ENCODE data around the gene ZNF618.
"Not testable (repeated sequence)": the region's sequence is repeated elsewhere in the genome, so short reads cannot be mapped to it uniquely, and the experiment has no call there.

ZNF618 gene

GRCh38 chr9:114069476-114070187 is 193.5 kb downstream of the ZNF618 start:
- no peak for DNase-seq

GRCh38 chr9:114070188-114071103 is 194.3 kb downstream of the ZNF618 start:
- no peak for DNase-seq

GRCh38 chr9:114071197-114071795 is 195.2 kb downstream of the ZNF618 start:
- no peak for DNase-seq

- no peak for DNase-seq
Observed at GRCh38 chr9:114072184-114073140, 196.4 kb downstream of the ZNF618 start.

- DNase-seq = no peak
Observed at GRCh38 chr9:114075602-114076001, 199.5 kb downstream of the ZNF618 start.

- DNase-seq = no peak
Observed at GRCh38 chr9:114076237-114077161, 200.4 kb downstream of the ZNF618 start.

- DNase-seq = no peak
Observed at GRCh38 chr9:114077162-114077837, 201.2 kb downstream of the ZNF618 start.

GRCh38 chr9:114078021-114078780 is 202.1 kb downstream of the ZNF618 start, which contains the start of gene AMBP:
Gene AMBP (minus strand): TSS chr9:114078300. CDS start chr9:114078209, 91 bp downstream.
- no peak for DNase-seq

- DNase-seq = no peak
Observed at GRCh38 chr9:114078781-114079156, 202.7 kb downstream of the ZNF618 start.

- DNase-seq = no peak
Observed at GRCh38 chr9:114080195-114080772, 204.2 kb downstream of the ZNF618 start.

GRCh38 chr9:114080773-114081440 is 204.8 kb downstream of the ZNF618 start:
- no peak for DNase-seq

GRCh38 chr9:114081441-114082016 is 205.4 kb downstream of the ZNF618 start:
- DNase-seq = no peak

- peak; percentile 67 to 79 for DNase-seq
Observed at GRCh38 chr9:114082017-114082762, 206.1 kb downstream of the ZNF618 start.

- not testable (repeated sequence) for DNase-seq
Observed at GRCh38 chr9:114082763-114083412, 206.8 kb downstream of the ZNF618 start.

- no peak for DNase-seq
Observed at GRCh38 chr9:114083666-114084065, 207.6 kb downstream of the ZNF618 start.

GRCh38 chr9:114084282-114085073 is 208.4 kb downstream of the ZNF618 start:
- DNase-seq = no peak
